Measurements from ENCODE around the gene G3BP1.
"Not testable (repeated sequence)": the region's sequence is repeated elsewhere in the genome, so short reads cannot be mapped to it uniquely, and the experiment has no call there.

Gene G3BP1

GRCh38 chr5:151800532-151800931, 28.8 kb downstream of the G3BP1 start:
- no peak for DNase-seq

- peak in 1 of 2 donors; percentile 30 for DNase-seq
These were observed 33.9 kb downstream of the G3BP1 start for GRCh38 chr5:151805414-151806223.

DNA sequence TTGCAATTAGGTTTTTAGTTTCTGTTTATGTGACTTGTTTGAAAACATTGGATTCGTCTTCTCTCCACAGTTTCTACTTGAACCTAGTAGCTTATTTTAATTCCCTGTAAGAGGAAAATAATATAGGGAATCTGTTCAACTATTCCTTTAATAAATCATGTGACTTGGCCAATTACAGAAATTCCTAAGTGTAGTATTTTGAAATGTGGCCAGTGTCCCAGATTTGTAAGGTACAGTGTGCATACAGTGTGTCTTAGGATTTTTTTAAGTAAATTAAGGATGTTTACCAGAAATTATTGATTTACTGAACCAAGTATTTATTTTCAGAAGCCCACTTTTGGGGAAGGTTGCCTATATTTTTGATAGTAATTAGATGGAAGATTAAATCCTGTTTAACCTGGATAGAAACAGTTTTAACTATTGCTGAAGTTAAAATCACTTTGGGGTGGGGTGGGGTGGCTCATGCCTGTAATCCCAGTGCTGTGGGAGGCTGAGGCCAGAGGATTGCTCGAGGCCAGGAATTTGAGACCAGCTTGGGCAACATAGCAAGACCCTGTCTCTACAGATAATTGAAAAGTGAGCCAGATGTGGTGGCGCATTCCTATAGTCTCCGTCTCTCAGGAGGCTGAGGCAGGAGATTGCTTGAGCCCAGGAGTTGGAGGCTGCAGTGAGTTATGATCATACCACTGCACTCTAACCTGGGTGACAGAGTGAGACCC, 36.9 kb downstream of the G3BP1 start:
- no peak for DNase-seq

DNA sequence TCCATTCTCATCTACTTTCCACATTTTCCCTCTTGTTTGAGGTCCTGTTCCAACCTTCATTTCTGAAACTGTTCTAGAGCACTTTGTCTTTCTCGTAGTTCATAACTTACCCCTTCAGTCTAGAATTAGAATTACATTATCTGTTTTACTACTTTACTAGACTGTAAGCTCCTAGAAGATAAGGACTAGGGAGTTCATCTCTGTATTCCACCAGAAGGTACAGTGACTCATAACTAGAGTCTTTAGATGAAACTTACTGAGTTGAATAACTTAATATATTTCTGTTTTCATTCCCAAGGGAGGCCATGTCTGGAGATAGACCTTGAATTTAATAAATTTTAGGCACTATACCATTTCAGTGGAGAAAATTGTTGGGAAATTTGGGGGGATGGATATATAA, 38.7 kb downstream of the G3BP1 start:
- DNase-seq: no peak

- no peak for DNase-seq
These were observed 39.1 kb downstream of the G3BP1 start for GRCh38 chr5:151810897-151811296.

DNA sequence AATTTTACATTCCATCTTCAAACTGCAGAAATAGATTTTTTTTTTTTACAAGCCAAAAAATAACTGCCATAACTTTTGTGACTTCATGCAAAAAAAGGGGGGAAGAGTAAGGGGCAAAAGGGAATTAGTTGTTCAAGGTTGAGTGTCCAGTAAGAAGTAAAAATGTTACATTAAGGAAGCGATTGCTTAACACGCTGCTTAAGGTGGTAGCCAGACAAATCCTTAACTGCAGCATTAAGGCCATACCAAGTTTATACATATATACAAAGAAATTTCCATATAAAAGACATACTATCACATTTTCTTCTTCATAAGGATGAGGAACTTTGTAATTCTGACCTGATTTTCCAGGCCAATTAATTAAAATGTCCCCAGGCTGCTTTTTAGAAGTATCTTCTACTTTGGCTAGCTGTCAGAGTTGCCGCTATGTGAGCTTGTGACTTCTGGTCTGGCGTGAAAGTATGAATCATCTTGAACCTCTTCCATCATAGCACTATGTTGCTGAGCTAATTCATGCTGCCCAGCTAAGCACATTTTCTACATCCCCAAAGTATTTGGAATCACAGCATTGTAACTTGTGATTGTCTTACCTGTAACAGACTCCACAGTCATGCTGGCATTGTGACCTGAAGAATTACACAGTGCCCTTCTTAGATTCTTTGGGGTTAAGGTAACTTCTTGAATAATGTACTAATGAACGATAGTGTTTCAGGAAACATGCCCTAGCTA, 40.0 kb downstream of the G3BP1 start:
- DNase-seq: no peak

GRCh38 chr5:151812757-151813309, 41.1 kb downstream of the G3BP1 start:
- no peak for DNase-seq

DNA sequence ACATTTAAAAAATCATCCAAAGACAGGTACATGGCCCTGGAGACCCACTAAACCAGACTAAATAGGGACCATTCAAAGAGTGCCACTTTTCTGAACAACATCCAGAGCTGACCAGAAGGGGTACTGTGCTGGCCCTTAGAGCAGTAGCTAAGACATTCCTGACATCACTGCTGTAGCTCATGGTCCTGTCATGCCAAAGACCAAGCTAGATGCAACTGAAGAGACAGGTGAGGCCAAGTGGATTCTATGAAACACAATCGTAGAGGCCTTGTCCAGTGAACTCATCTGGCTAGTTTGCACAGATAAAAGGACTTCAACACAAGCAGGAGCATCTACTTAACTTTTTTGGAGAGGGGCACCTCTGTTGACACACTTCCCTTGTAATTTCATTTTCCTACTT, 43.3 kb downstream of the G3BP1 start:
- no peak for DNase-seq

DNA sequence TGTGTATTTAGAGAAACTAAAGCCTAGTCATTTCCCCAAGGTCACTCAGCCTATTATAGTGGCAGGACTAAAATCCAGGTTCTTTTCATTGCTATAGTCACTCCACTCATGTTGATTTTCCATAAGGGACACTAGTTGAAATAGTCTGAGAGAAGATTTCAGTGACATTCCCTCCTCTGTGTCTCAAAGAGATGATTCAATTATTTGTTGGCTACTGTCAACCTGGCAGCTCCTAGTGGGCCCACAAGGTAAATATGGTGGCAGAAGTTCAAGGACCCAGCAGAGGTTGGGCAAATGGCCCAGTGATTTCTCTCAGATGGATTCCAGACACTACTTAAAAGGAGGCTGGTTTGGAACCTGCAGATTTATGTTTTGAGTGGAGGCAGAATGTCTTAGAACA, 48.1 kb downstream of the G3BP1 start:
- DNase-seq: no peak

GRCh38 chr5:151820271-151820670, 48.5 kb downstream of the G3BP1 start:
- DNase-seq: no peak

DNA sequence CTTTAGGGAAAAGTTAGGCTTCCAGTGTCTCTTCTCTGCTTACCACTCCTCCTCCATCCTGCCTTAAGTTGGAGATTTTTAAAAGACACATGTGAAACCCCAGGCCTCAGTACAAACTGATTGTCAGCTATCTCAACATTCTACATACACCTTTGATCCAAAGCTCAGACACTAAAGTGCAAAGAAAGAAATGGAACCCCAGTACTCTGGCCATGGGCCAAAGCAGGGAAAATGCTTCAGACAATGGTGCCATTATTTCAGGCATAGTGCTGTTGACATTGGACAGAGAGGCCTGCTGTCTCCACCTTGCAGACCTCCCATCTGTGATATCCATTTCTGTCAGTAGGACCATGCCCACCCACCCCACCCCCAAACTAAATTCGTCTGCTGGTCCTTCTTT, 49.1 kb downstream of the G3BP1 start:
- DNase-seq: no peak

DNA sequence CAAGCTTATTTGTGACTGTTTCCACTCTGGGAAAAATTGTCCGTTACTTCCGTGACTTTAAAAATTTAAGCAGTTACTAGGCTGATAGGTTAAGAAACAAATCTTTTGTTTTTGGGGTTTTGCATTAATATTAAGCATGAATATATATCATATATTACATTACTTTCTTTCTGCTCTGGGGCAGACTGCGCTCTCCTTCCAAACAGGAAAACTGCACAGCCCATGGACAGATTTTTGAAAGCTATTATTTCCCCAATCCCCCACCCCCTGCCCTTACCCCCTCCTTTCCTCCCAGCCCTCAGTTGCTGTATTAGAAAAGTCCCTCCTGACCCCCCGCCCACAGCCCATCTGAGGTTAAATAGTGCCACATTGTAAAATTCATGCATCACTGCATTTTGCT, 50.4 kb downstream of the G3BP1 start:
- no peak for DNase-seq

DNA sequence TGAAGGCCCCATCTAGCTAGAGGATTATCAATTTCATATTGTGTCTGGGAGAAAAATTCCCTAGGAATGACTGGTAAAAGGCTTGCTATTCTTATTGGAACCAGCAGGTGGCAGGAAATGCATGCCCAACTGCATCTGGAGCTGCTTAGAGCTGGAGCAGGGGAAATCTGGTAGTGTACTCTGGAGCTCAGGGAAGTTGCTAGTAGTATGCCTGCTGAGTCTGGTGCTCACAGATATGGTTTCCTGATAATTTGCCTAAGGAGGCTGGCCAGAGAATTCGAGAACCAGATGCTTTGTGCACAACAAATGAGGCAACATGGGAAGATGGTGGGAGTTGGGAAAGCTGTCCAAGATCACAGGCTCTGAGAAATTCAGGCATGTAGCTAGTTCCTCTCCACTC, 53.7 kb downstream of the G3BP1 start:
- DNase-seq: peak in 1 of 2 donors; percentile 9

GRCh38 chr5:151829370-151829769, 57.6 kb downstream of the G3BP1 start:
- no peak for DNase-seq

DNA sequence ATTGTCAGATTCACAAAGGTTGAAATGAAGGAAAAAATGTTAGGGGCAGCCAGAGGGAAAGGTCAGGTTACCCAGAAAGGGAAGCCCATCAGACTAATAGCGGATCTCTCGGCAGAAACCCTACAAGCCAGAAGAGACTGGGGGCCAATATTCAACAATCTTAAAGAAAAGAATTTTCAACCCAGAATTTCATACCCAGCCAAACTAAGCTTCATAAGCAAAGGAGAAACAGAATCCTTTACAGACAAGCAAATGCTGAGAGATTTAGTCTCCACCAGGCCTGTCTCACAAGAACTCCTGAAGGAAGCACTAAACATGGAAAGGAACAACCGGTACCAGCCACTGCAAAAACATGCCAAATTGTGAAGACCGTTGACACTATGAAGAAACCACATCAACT, 61.1 kb downstream of the G3BP1 start:
- not testable (repeated sequence) for DNase-seq

- DNase-seq: no peak
These were observed 75.0 kb downstream of the G3BP1 start for GRCh38 chr5:151846765-151847164.

DNA sequence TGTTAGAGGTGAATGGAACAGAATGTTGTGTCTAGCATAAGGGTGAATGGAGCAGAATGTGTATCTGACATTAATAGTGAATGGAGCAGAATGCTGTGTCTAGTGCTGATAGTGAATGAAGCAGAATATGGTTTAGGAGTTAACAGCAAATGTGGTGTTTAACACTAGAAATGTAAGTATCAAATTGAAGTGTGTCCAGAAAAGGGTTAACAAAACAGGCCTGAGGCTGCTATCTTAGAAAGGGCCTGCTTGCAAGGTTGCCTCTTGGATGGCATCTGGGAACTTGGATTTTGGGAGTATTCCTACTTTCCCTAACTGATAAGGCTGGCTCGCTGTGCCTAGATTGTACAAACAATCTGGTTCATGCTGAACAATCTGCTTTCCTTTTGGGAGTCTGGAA, 76.1 kb downstream of the G3BP1 start:
- no peak for DNase-seq

DNA sequence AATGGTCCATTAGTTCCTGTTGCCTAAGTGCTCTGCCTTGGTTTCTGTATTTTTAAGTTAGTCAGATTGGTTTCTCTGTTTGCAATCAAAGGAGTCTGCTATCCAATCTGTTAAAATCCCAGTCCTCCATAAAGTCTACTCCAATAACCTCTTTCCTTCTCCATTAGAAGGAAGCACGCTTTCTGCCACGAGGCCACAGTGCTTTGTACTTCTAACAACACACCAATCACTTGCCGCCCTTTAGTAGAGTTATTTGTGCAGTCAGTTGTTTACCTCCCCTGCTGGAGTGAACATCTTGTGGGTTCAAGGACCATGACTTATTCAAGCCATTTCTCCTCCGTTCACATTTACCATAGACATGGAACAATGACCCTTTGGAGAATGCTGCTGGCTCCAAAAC, 83.9 kb downstream of the G3BP1 start:
- no peak for DNase-seq

DNA sequence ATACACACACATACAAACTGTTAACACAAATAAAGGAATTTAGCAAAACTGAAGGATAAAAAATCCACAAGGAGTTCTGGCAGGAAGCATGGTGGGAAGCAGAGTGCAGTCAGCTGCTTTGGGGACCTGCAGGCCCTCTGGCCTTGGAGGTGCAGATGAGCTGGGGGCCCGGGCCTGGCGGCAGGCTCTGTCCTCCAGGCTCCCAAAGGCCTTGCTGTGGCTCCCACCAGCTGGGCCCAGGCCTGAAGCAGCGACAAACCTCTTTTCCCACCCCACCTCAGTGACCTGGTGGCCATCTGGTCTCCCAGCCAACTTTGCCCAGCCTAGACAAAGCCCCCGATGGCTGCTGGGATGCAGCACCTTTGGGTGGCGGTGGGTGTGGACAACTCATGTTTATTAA, 85.1 kb downstream of the G3BP1 start:
- no peak for DNase-seq

- not testable (repeated sequence) for DNase-seq
These were observed 89.1 kb downstream of the G3BP1 start for GRCh38 chr5:151860867-151861266.
